Ishikawa (cell line): ENCODE data around the gene SH3RF3.

Experiments
- EP300 ChIP-seq: IDR thresholded peaks from 2 replicates; pipeline ENCODE4 v1.6.1; 2012; ENCODE audit warnings: borderline replicate concordance
- TF ChIP-seq, protein P1 (sequence below): IDR thresholded peaks from 2 replicates; pipeline ENCODE4 v1.6.1; 2012

DNA sequence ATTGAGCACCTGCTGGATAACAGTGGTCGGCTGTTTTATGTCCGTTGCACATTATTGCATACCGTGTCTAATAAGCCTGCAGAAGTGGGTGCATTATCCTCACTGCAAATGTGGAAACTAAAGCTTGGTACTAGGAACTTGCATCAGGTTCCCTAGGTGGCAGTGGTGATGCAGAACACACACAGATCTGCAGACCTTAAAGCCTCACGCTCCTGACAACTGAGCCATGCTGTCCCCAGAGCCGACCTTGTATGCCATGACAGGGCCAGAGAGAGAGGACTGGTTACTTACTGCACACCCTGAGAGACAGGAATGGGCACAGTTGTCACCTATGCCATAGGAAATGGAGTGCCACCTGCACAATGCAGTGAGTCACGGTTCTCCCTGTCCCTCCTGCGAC lies 151.8 kb downstream of the SH3RF3 start:
- TF ChIP-seq, protein P1, sequence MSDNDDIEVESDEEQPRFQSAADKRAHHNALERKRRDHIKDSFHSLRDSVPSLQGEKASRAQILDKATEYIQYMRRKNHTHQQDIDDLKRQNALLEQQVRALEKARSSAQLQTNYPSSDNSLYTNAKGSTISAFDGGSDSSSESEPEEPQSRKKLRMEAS: no peak
- TF ChIP-seq EP300: no peak
